ENCODE measurements around the gene TSLP. TPM values are rescaled to one million over a fixed set of nuclear protein-coding genes. Genes with fewer than 3 reads are reported as not detected.

The TSLP gene
- total and polyA plus RNA-seq, 9 of the 15 experiments (the other 6 are each of a cell fraction or from before 2014, with no cell fraction given): 0.09 to 2.8 (median 1.2) TPM

GRCh38 chr5:111083323-111083722, 11.8 kb downstream of the TSLP start (continued):
- no peak for TF ChIP-seq ILK (tag; IDR thresholded peaks at IDR 0.05; ENCODE audit: borderline replicate concordance, low read depth)
- no peak for TF ChIP-seq E2F4 (CRISPR knock-in tag; IDR thresholded peaks at IDR 0.05; ENCODE audit: low read depth)
- TF ChIP-seq GATA2 (CRISPR knock-in tag; IDR thresholded peaks at IDR 0.05): peak; percentile 21; the same call in 1 of the 2 replicates
- TF ChIP-seq ARID1B (IDR thresholded peaks at IDR 0.05): peak; percentile 90
- TF ChIP-seq MYC (IDR thresholded peaks at IDR 0.05; ENCODE audit: low read depth, low read length): peak; percentile 39; the same call in 1 of the 2 replicates
- TF ChIP-seq MYC (CRISPR knock-in tag; IDR thresholded peaks at IDR 0.05; ENCODE audit: borderline replicate concordance, low read depth): no peak
- TF ChIP-seq ZEB2 (IDR thresholded peaks at IDR 0.05): peak; percentile 70
- no peak for TF ChIP-seq ZNF77 (CRISPR knock-in tag; IDR thresholded peaks at IDR 0.05)
- TF ChIP-seq KDM1A (IDR thresholded peaks at IDR 0.05): peak; percentile 59 to 64; a peak in 3 of 4 replicates
- no peak for TF ChIP-seq SETDB1 (IDR thresholded peaks at IDR 0.05; ENCODE audit: low read length)
- no peak for TF ChIP-seq ZFP30 (CRISPR knock-in tag; IDR thresholded peaks at IDR 0.05; ENCODE audit: borderline replicate concordance)
- TF ChIP-seq, protein P1, sequence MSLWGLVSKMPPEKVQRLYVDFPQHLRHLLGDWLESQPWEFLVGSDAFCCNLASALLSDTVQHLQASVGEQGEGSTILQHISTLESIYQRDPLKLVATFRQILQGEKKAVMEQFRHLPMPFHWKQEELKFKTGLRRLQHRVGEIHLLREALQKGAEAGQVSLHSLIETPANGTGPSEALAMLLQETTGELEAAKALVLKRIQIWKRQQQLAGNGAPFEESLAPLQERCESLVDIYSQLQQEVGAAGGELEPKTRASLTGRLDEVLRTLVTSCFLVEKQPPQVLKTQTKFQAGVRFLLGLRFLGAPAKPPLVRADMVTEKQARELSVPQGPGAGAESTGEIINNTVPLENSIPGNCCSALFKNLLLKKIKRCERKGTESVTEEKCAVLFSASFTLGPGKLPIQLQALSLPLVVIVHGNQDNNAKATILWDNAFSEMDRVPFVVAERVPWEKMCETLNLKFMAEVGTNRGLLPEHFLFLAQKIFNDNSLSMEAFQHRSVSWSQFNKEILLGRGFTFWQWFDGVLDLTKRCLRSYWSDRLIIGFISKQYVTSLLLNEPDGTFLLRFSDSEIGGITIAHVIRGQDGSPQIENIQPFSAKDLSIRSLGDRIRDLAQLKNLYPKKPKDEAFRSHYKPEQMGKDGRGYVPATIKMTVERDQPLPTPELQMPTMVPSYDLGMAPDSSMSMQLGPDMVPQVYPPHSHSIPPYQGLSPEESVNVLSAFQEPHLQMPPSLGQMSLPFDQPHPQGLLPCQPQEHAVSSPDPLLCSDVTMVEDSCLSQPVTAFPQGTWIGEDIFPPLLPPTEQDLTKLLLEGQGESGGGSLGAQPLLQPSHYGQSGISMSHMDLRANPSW (CRISPR knock-in tag; IDR thresholded peaks at IDR 0.05): no peak
- no peak for TF ChIP-seq KLF10 (CRISPR knock-in tag; IDR thresholded peaks at IDR 0.05)
- TF ChIP-seq SP1 (CRISPR knock-in tag; IDR thresholded peaks at IDR 0.05): no peak
- TF ChIP-seq U2AF1 (optimal IDR thresholded peaks at IDR 0.05; ENCODE audit: low read depth, low read length): no peak
- peak; percentile 47; the same call in 1 of the 2 replicates for TF ChIP-seq NFIC (IDR thresholded peaks at IDR 0.05)
- TF ChIP-seq MED1 (CRISPR knock-in tag; IDR thresholded peaks at IDR 0.05; ENCODE audit: borderline replicate concordance): no peak
- TF ChIP-seq ZMIZ1 (IDR thresholded peaks at IDR 0.05; ENCODE audit: low read depth in 2 of 2, low read length in 2 of 2): 0 out of 4 replicates have a peak, but pooled peaks of 1 of the 2 experiments have one; percentile 22
- no peak for TF ChIP-seq ZBTB43 (CRISPR knock-in tag; IDR thresholded peaks at IDR 0.05)
